HepG2 (cell line): ENCODE results near the gene CTXN1. TPM values are rescaled to one million over a fixed set of nuclear protein-coding genes. Genes with fewer than 3 reads are reported as not detected.

Source experiments
- CCAR2 ChIP-seq: fragments of 200-400 bp; formaldehyde crosslinking; optimal IDR thresholded peaks from 2 replicates; pipeline ENCODE3; 2018; ENCODE audit warnings: low read depth, mild to moderate bottlenecking, low read length, moderate library complexity
- CENPBD1 ChIP-seq: sonication (generic); formaldehyde crosslinking; IDR thresholded peaks from 2 replicates; pipeline ENCODE4 v1.8.0; 2022; ENCODE audit warnings: missing genetic modification reagents, low read depth, mild to moderate bottlenecking, borderline replicate concordance
- FOXK2 ChIP-seq: fragments of 450-650 bp; IDR thresholded peaks from 2 replicates; pipeline ENCODE4 v1.6.1; 2016
- HNRNPL ChIP-seq: fragments of 200-400 bp; formaldehyde crosslinking; IDR thresholded peaks from 2 replicates; pipeline ENCODE4 v1.6.1; 2017; ENCODE audit warnings: mild to moderate bottlenecking, low read depth, low read length
- JDP2 ChIP-seq: sonication (generic); formaldehyde crosslinking; IDR thresholded peaks from 2 replicates; pipeline ENCODE4 v1.8.1; 2022; ENCODE audit warnings: missing genetic modification reagents, borderline replicate concordance
- NONO ChIP-seq, 2 experiments: fragments of 450-650 bp in 1 of 2; sonication (generic) in 1 of 2; formaldehyde crosslinking in 1 of 2; IDR thresholded peaks in 1 of 2; conservative IDR thresholded peaks in 1 of 2; 2 replicates each; pipeline versions ENCODE4 v1.6.1 to v1.8.0; 2017 to 2022; ENCODE audit warnings: mild to moderate bottlenecking in 1 of 2, missing genetic modification reagents in 1 of 2, moderate library complexity in 1 of 2
- NR2F2 ChIP-seq: IDR thresholded peaks from 2 replicates; pipeline ENCODE4 v1.6.1; 2012; ENCODE audit warnings: low read depth, inconsistent platforms, borderline replicate concordance
- SALL2 ChIP-seq: sonication (generic); formaldehyde crosslinking; IDR thresholded peaks from 2 replicates; pipeline ENCODE4 v1.8.1; 2023; ENCODE audit warnings: mild to moderate bottlenecking, missing genetic modification reagents, inconsistent platforms
- SPEN ChIP-seq: sonication (generic); formaldehyde crosslinking; IDR thresholded peaks from 2 replicates; pipeline ENCODE4 v1.5.1; 2020; ENCODE audit warnings: low read depth, mild to moderate bottlenecking, missing genetic modification reagents
- SUZ12 ChIP-seq: fragments of 150-350 bp; IDR thresholded peaks from 2 replicates; pipeline ENCODE4 v1.6.1; 2014; ENCODE audit warnings: low read depth, low read length
- ZFY ChIP-seq: sonication (generic); formaldehyde crosslinking; IDR thresholded peaks from 2 replicates; pipeline ENCODE4 v1.4.0; 2020; ENCODE audit warnings: missing genetic modification reagents
- ZNF468 ChIP-seq: sonication (generic); formaldehyde crosslinking; IDR thresholded peaks from 2 replicates; pipeline ENCODE4 v1.8.0; 2022; ENCODE audit warnings: mild to moderate bottlenecking, moderate library complexity, missing genetic modification reagents
- ZNF546 ChIP-seq: sonication (generic); formaldehyde crosslinking; conservative IDR thresholded peaks from 2 replicates; pipeline ENCODE4 v1.8.1; 2023; ENCODE audit warnings: mild to moderate bottlenecking, missing genetic modification reagents
- ZNF572 ChIP-seq: sonication (generic); formaldehyde crosslinking; IDR thresholded peaks from 2 replicates; pipeline ENCODE4 v1.5.1; 2020; ENCODE audit warnings: mild to moderate bottlenecking, missing genetic modification reagents
- ZNF660 ChIP-seq: sonication (generic); formaldehyde crosslinking; IDR thresholded peaks from 2 replicates; pipeline ENCODE4 v1.5.1; 2020; ENCODE audit warnings: mild to moderate bottlenecking, low read depth, missing genetic modification reagents, borderline replicate concordance
- ZNF788 ChIP-seq: sonication (generic); formaldehyde crosslinking; IDR thresholded peaks from 2 replicates; pipeline ENCODE4 v1.5.0; 2020; ENCODE audit warnings: mild to moderate bottlenecking, missing genetic modification reagents, borderline replicate concordance
- ZNF800 ChIP-seq: sonication (generic); formaldehyde crosslinking; IDR thresholded peaks from 2 replicates; pipeline ENCODE4 v1.4.0; 2020; ENCODE audit warnings: missing genetic modification reagents
- ZNF841 ChIP-seq: sonication (generic); formaldehyde crosslinking; IDR thresholded peaks from 2 replicates; pipeline ENCODE4 v1.8.1; 2023; ENCODE audit warnings: missing genetic modification reagents, borderline replicate concordance
- polyA plus RNA-seq, 8 experiments: library from polyadenylated mRNA; depleted of rRNA in 3 of 8; stranded (reverse) in 7 of 8; unstranded in 1 of 8; fragments of >200 nt; fragmentation: Illumina TruSeq in 4 of 8; extraction: Trizol in 4 of 8; gene quantifications; 2 replicates each; pipeline versions ENCODE4 v1.2.1 to v1.2.3, GENCODE V29; 2011 to 2016; ENCODE audit warnings: low read depth in 4 of 8, missing spikeins in 1 of 8, mixed read lengths in 1 of 8; ENCODE audit not compliant: insufficient read depth in 1 of 8
- total RNA-seq, 5 experiments: library from RNA; depleted of rRNA; stranded (reverse); fragments of >200 nt; fragmentation: Illumina TruSeq; extraction: Trizol; gene quantifications; 2 replicates each; pipeline ENCODE4 v1.2.3, GENCODE V29; 2016; ENCODE audit warnings: low read depth in 1 of 5
- TF ChIP-seq, protein P1 (sequence below): sonication (generic); formaldehyde crosslinking; conservative IDR thresholded peaks from 2 replicates; pipeline ENCODE4 v1.4.0; 2020; ENCODE audit warnings: missing genetic modification reagents
- TF ChIP-seq, protein P2 (sequence below): sonication (generic); formaldehyde crosslinking; IDR thresholded peaks from 2 replicates; pipeline ENCODE4 v1.5.0; 2020; ENCODE audit warnings: mild to moderate bottlenecking, missing genetic modification reagents
- TF ChIP-seq, protein P3 (sequence below): sonication (generic); formaldehyde crosslinking; IDR thresholded peaks from 2 replicates; pipeline ENCODE4 v1.5.1; 2020; ENCODE audit warnings: missing genetic modification reagents, mild to moderate bottlenecking, borderline replicate concordance
- TF ChIP-seq, protein P4 (sequence below): sonication (generic); formaldehyde crosslinking; IDR thresholded peaks from 2 replicates; pipeline ENCODE4 v1.8.1; 2023; ENCODE audit warnings: missing genetic modification reagents, mild to moderate bottlenecking, borderline replicate concordance

CTXN1 gene
- total and polyA plus RNA-seq, 2 of the 13 experiments (the other 11 are each of a cell fraction or from before 2014, with no cell fraction given) = 0.11 TPM; not detected in 1

DNA sequence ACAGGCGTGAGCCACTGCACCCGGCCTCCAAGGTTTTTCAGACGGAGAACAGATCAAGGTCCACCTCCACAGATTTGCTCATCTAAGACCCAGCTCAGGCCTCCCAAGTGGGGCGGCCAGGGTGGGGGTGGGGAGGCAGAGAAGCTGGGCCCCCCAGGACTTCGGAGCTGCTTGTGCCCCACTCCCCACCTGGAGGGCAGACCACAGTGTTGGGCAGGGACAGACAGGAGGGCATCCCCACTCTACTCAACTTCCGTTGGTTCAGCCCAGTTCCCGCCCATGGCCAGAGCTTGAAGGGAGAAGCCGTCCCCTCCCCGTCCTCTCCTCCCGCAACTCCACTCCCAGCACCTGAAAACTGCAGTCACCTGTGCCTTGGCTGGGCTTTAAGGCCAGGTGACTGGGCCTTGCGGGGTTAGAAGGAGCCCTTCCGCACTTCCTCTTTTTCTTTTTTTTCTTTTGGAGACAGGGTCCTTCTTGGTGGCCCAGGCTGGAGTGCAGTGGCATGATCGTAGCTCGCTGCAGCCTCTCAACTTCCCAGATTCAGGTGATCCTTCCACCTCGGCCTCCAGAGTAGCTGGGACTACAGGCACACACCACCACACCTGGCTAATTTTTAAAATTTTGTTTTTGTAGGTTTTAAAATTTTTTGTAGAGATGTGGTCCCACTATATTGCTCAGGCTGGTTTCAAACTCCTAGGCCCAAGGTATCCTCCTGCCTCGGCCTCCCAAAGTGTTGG is 38.4 kb downstream of the CTXN1 start (continued):
- TF ChIP-seq ZNF546 (CRISPR knock-in tag) (no peak), NR2F2 (no peak), CENPBD1 (CRISPR knock-in tag) (no peak), SUZ12 (no peak), SALL2 (CRISPR knock-in tag) (0 out of 2 replicates have a peak, but pooled peaks have one; percentile 34), ZNF800 (CRISPR knock-in tag) (0 out of 2 replicates have a peak, but pooled peaks have one; percentile 28), ZNF572 (no peak), SPEN (CRISPR knock-in tag) (no peak), ZNF660 (no peak), CCAR2 (no peak), ZNF841 (CRISPR knock-in tag) (no peak), ZFY (CRISPR knock-in tag) (no peak), JDP2 (CRISPR knock-in tag) (no peak), FOXK2 (no peak), HNRNPL (no peak), ZNF468 (no peak), NONO (IDR thresholded peaks at IDR 0.05) (no peak), NONO (CRISPR knock-in tag; conservative IDR thresholded peaks at IDR 0.05) (no peak), ZNF788 (CRISPR knock-in tag) (no peak)
- TF ChIP-seq, protein P1, sequence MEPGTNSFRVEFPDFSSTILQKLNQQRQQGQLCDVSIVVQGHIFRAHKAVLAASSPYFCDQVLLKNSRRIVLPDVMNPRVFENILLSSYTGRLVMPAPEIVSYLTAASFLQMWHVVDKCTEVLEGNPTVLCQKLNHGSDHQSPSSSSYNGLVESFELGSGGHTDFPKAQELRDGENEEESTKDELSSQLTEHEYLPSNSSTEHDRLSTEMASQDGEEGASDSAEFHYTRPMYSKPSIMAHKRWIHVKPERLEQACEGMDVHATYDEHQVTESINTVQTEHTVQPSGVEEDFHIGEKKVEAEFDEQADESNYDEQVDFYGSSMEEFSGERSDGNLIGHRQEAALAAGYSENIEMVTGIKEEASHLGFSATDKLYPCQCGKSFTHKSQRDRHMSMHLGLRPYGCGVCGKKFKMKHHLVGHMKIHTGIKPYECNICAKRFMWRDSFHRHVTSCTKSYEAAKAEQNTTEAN (CRISPR knock-in tag) = no peak
- TF ChIP-seq, protein P2, sequence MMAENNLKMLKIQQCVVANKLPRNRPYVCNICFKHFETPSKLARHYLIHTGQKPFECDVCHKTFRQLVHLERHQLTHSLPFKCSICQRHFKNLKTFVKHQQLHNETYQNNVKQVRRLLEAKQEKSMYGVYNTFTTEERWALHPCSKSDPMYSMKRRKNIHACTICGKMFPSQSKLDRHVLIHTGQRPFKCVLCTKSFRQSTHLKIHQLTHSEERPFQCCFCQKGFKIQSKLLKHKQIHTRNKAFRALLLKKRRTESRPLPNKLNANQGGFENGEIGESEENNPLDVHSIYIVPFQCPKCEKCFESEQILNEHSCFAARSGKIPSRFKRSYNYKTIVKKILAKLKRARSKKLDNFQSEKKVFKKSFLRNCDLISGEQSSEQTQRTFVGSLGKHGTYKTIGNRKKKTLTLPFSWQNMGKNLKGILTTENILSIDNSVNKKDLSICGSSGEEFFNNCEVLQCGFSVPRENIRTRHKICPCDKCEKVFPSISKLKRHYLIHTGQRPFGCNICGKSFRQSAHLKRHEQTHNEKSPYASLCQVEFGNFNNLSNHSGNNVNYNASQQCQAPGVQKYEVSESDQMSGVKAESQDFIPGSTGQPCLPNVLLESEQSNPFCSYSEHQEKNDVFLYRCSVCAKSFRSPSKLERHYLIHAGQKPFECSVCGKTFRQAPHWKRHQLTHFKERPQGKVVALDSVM (CRISPR knock-in tag) = peak; percentile 97
- TF ChIP-seq, protein P3, sequence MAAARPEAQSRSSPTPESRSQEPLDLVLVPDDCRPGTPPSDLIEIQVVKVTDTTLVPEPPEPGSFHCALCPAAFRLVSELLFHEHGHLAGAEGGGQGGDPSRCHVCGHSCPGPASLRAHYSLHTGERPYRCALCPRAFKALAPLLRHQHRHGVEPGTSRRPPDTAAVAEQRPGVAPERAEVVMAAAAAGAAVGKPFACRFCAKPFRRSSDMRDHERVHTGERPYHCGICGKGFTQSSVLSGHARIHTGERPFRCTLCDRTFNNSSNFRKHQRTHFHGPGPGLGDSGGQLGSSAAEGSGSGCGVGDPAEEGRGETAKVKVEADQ (CRISPR knock-in tag) = no peak
- TF ChIP-seq, protein P4, sequence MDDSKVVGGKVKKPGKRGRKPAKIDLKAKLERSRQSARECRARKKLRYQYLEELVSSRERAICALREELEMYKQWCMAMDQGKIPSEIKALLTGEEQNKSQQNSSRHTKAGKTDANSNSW = no peak
